Measurements from ENCODE around the gene EPHX1. TPM values are rescaled to one million over a fixed set of nuclear protein-coding genes. Genes with fewer than 3 reads are reported as not detected.
"Not testable (repeated sequence)": the region's sequence is repeated elsewhere in the genome, so short reads cannot be mapped to it uniquely, and the experiment has no call there.

EPHX1 gene
- total RNA-seq, 1 donor from 2014 or later = 1.2 TPM

- CTCF ChIA-PET = no interaction called here
Observed at GRCh38 chr1:225780630-225781029, 29.3 kb upstream of the EPHX1 start.

GRCh38 chr1:225789142-225789541, 20.8 kb upstream of the EPHX1 start:
- CTCF ChIA-PET = not testable (repeated sequence)

More at GRCh38 chr1:225780630-225781029, 29.3 kb upstream of the EPHX1 start:
- H3K36me3 Mint-ChIP-seq (ENCODE audit: low read depth) = peaks cover 43% of the 10 kb centered on the region
- peak overlapping the region; percentile 30 for H3K4me3 Mint-ChIP-seq
- intact Hi-C loops (cut with micrococcal nuclease) = no loop called here
- H3K27ac Mint-ChIP-seq = no peak overlapping the region
- no peaks in the 10 kb centered on the region for H3K27me3 Mint-ChIP-seq
- peaks cover 43% of the 10 kb centered on the region for H3K4me1 Mint-ChIP-seq
- no peak for DNase-seq
- TF ChIP-seq CTCF (IDR thresholded peaks at IDR 0.05) = no peak
- H3K9me3 Mint-ChIP-seq = no peaks in the 10 kb centered on the region
- ATAC-seq (ENCODE audit: low read depth) = no peak
- POLR2A ChIA-PET = interaction anchor here (0.6 to 0.7 kb wide), 2 partner anchors 9 to 72 kb away, joined by 3 to 4 read pairs; no protein-coding TSS in a partner anchor

GRCh38 chr1:225794954-225795353, 15.0 kb upstream of the EPHX1 start:
- POLR2A ChIA-PET = no interaction called here

More at GRCh38 chr1:225789142-225789541, 20.8 kb upstream of the EPHX1 start:
- H3K36me3 Mint-ChIP-seq (ENCODE audit: low read depth) = peaks cover 77% of the 10 kb centered on the region
- H3K27ac Mint-ChIP-seq; H3K27me3 Mint-ChIP-seq; H3K9me3 Mint-ChIP-seq; POLR2A ChIA-PET; DNase-seq; H3K4me1 Mint-ChIP-seq; ATAC-seq (ENCODE audit: low read depth); intact Hi-C loops (cut with micrococcal nuclease); H3K4me3 Mint-ChIP-seq: not testable (repeated sequence)

GRCh38 chr1:225796097-225796496, 13.8 kb upstream of the EPHX1 start:
- H3K27me3 Mint-ChIP-seq; DNase-seq; POLR2A ChIA-PET; H3K4me3 Mint-ChIP-seq; CTCF ChIA-PET; H3K27ac Mint-ChIP-seq; H3K9me3 Mint-ChIP-seq; ATAC-seq (ENCODE audit: low read depth); intact Hi-C loops (cut with micrococcal nuclease); H3K4me1 Mint-ChIP-seq: not testable (repeated sequence)
- H3K36me3 Mint-ChIP-seq (ENCODE audit: low read depth) = peaks cover 44% of the 10 kb centered on the region

More at GRCh38 chr1:225794954-225795353, 15.0 kb upstream of the EPHX1 start:
- intact Hi-C loops (cut with micrococcal nuclease) = no loop called here
- no peak for ATAC-seq (ENCODE audit: low read depth)
- H3K4me3 Mint-ChIP-seq = no peak overlapping the region
- no peak overlapping the region for H3K27ac Mint-ChIP-seq
- no peak for TF ChIP-seq CTCF (IDR thresholded peaks at IDR 0.05)
- H3K27me3 Mint-ChIP-seq = no peaks in the 10 kb centered on the region
- no peaks in the 10 kb centered on the region for H3K4me1 Mint-ChIP-seq
- DNase-seq = no peak
- H3K36me3 Mint-ChIP-seq (ENCODE audit: low read depth) = peaks cover 52% of the 10 kb centered on the region
- H3K9me3 Mint-ChIP-seq = peaks cover 4% of the 10 kb centered on the region
- CTCF ChIA-PET = no interaction called here

- H3K27ac Mint-ChIP-seq; POLR2A ChIA-PET; H3K9me3 Mint-ChIP-seq; H3K4me3 Mint-ChIP-seq; DNase-seq; H3K4me1 Mint-ChIP-seq; H3K36me3 Mint-ChIP-seq (ENCODE audit: low read depth); CTCF ChIA-PET; H3K27me3 Mint-ChIP-seq; intact Hi-C loops (cut with micrococcal nuclease); ATAC-seq (ENCODE audit: low read depth): not testable (repeated sequence)
Observed at GRCh38 chr1:225801146-225801545, 8.8 kb upstream of the EPHX1 start.

- POLR2A ChIA-PET = interaction anchor here (0.7 kb wide), 1 partner anchor 64 kb away, joined by 4 read pairs; no protein-coding TSS in a partner anchor
- Mint-ChIP-seq H3K9me3 (no peaks in the 10 kb centered on the region), H3K36me3 (ENCODE audit: low read depth) (no peaks in the 10 kb centered on the region), H3K4me3 (no peak overlapping the region), H3K27me3 (peaks cover 3% of the 10 kb centered on the region), H3K4me1 (peaks cover 12% of the 10 kb centered on the region), H3K27ac (no peak overlapping the region)
- DNase-seq (no peak), ATAC-seq (ENCODE audit: low read depth) (no peak)
- intact Hi-C loops (cut with micrococcal nuclease) = no loop called here
- CTCF ChIA-PET = no interaction called here
- TF ChIP-seq CTCF (IDR thresholded peaks at IDR 0.05) = no peak
Observed at GRCh38 chr1:225806249-225806648, 3.7 kb upstream of the EPHX1 start.

- H3K27ac Mint-ChIP-seq; H3K9me3 Mint-ChIP-seq; ATAC-seq (ENCODE audit: low read depth); H3K36me3 Mint-ChIP-seq (ENCODE audit: low read depth); intact Hi-C loops (cut with micrococcal nuclease); DNase-seq; H3K4me3 Mint-ChIP-seq; CTCF ChIA-PET; H3K27me3 Mint-ChIP-seq: not testable (repeated sequence)
- POLR2A ChIA-PET = interaction anchor here (0.7 kb wide), 1 partner anchor 64 kb away, joined by 4 read pairs; no protein-coding TSS in a partner anchor
- H3K4me1 Mint-ChIP-seq = peaks cover 12% of the 10 kb centered on the region
Observed at GRCh38 chr1:225806736-225807135, 3.2 kb upstream of the EPHX1 start.

Data from activated B cell treated with CpG ODN at 0.5 μM for 24 hours (primary cell).